HepG2 (cell line): ENCODE data around the gene SEMA7A. TPM values are rescaled to one million over a fixed set of nuclear protein-coding genes. Genes with fewer than 3 reads are reported as not detected.

Source experiments
- BRD4 ChIP-seq: sonication (generic); formaldehyde crosslinking; IDR thresholded peaks from 2 replicates; pipeline ENCODE4 v1.4.0; 2020; ENCODE audit warnings: missing genetic modification reagents
- HDAC1 ChIP-seq: sonication (generic); formaldehyde crosslinking; IDR thresholded peaks from 2 replicates; pipeline ENCODE4 v1.5.1; 2020; ENCODE audit warnings: mild to moderate bottlenecking, missing genetic modification reagents
- NPAS2 ChIP-seq: sonication (generic); formaldehyde crosslinking; IDR thresholded peaks from 2 replicates; pipeline ENCODE4 v1.8.0; 2022; ENCODE audit warnings: mild to moderate bottlenecking, missing genetic modification reagents, borderline replicate concordance
- PHF21A ChIP-seq: sonication (generic); formaldehyde crosslinking; IDR thresholded peaks from 2 replicates; pipeline ENCODE4 v1.5.0; 2020; ENCODE audit warnings: mild to moderate bottlenecking, missing genetic modification reagents
- RFX5 ChIP-seq: IDR thresholded peaks from 2 replicates; pipeline ENCODE4 v1.6.1; 2011; ENCODE audit warnings: low read depth, low read length, improper control_type of control experiment
- SMARCC2 ChIP-seq: fragments of 450-650 bp; IDR thresholded peaks from 2 replicates; pipeline ENCODE4 v1.6.1; 2017; ENCODE audit warnings: antibody characterized with exemption, mild to moderate bottlenecking
- SNRNP70 ChIP-seq: fragments of 200-400 bp; formaldehyde crosslinking; IDR thresholded peaks from 2 replicates; pipeline ENCODE4 v1.6.1; 2017; ENCODE audit warnings: mild to moderate bottlenecking, low read depth, low read length, moderate library complexity
- ZFP37 ChIP-seq: sonication (generic); formaldehyde crosslinking; IDR thresholded peaks from 2 replicates; pipeline ENCODE4 v1.4.0; 2020; ENCODE audit warnings: missing genetic modification reagents, borderline replicate concordance
- ZKSCAN1 ChIP-seq: fragments of 150-350 bp; IDR thresholded peaks from 2 replicates; pipeline ENCODE4 v1.6.1; 2014; ENCODE audit warnings: low read length
- ZNF746 ChIP-seq: sonication (generic); formaldehyde crosslinking; IDR thresholded peaks from 2 replicates; pipeline ENCODE4 v1.8.0; 2022; ENCODE audit warnings: mild to moderate bottlenecking, missing genetic modification reagents
- ZNF777 ChIP-seq: sonication (generic); formaldehyde crosslinking; IDR thresholded peaks from 2 replicates; pipeline ENCODE4 v1.4.0; 2020; ENCODE audit warnings: missing genetic modification reagents
- ZNF883 ChIP-seq: sonication (generic); formaldehyde crosslinking; IDR thresholded peaks from 2 replicates; pipeline ENCODE4 v1.5.1; 2020; ENCODE audit warnings: mild to moderate bottlenecking, missing genetic modification reagents; ENCODE audit errors: not compliant biosample characterization
- ZSCAN29 ChIP-seq: sonication (generic); formaldehyde crosslinking; conservative IDR thresholded peaks from 2 replicates; pipeline ENCODE4 v1.4.0; 2020; ENCODE audit warnings: mild to moderate bottlenecking, missing genetic modification reagents
- polyA plus RNA-seq, 8 experiments: library from polyadenylated mRNA; depleted of rRNA in 3 of 8; stranded (reverse) in 7 of 8; unstranded in 1 of 8; fragments of >200 nt; fragmentation: Illumina TruSeq in 4 of 8; extraction: Trizol in 4 of 8; gene quantifications; 2 replicates each; pipeline versions ENCODE4 v1.2.1 to v1.2.3, GENCODE V29; 2011 to 2016; ENCODE audit warnings: low read depth in 4 of 8, missing spikeins in 1 of 8, mixed read lengths in 1 of 8; ENCODE audit not compliant: insufficient read depth in 1 of 8
- total RNA-seq, 5 experiments: library from RNA; depleted of rRNA; stranded (reverse); fragments of >200 nt; fragmentation: Illumina TruSeq; extraction: Trizol; gene quantifications; 2 replicates each; pipeline ENCODE4 v1.2.3, GENCODE V29; 2016; ENCODE audit warnings: low read depth in 1 of 5
- TF ChIP-seq, protein P1 (sequence below): sonication (generic); formaldehyde crosslinking; IDR thresholded peaks from 2 replicates; pipeline ENCODE4 v1.8.1; 2023; ENCODE audit warnings: missing genetic modification reagents, inconsistent platforms, borderline replicate concordance
- TF ChIP-seq, protein P2 (sequence below): IDR thresholded peaks from 2 replicates; pipeline ENCODE4 v1.6.1; 2016; ENCODE audit warnings: mild to moderate bottlenecking
- TF ChIP-seq, protein P3 (sequence below): sonication (generic); formaldehyde crosslinking; IDR thresholded peaks from 2 replicates; pipeline ENCODE4 v1.5.1; 2020; ENCODE audit warnings: mild to moderate bottlenecking, missing genetic modification reagents, borderline replicate concordance
- TF ChIP-seq, protein P4 (sequence below): sonication (generic); formaldehyde crosslinking; IDR thresholded peaks from 2 replicates; pipeline ENCODE4 v1.4.0; 2020; ENCODE audit warnings: low read depth, mild to moderate bottlenecking, missing genetic modification reagents
- TF ChIP-seq, protein P5 (sequence below): sonication (generic); formaldehyde crosslinking; IDR thresholded peaks from 2 replicates; pipeline ENCODE4 v1.8.0; 2022; ENCODE audit warnings: mild to moderate bottlenecking, missing genetic modification reagents, borderline replicate concordance
- TF ChIP-seq, protein P6 (sequence below): sonication (generic); formaldehyde crosslinking; IDR thresholded peaks from 2 replicates; pipeline ENCODE4 v1.4.0; 2020; ENCODE audit warnings: missing genetic modification reagents

SEMA7A gene
- total and polyA plus RNA-seq, 2 of the 13 experiments (the other 11 are each of a cell fraction or from before 2014, with no cell fraction given): 9.0 to 15.8 TPM

DNA sequence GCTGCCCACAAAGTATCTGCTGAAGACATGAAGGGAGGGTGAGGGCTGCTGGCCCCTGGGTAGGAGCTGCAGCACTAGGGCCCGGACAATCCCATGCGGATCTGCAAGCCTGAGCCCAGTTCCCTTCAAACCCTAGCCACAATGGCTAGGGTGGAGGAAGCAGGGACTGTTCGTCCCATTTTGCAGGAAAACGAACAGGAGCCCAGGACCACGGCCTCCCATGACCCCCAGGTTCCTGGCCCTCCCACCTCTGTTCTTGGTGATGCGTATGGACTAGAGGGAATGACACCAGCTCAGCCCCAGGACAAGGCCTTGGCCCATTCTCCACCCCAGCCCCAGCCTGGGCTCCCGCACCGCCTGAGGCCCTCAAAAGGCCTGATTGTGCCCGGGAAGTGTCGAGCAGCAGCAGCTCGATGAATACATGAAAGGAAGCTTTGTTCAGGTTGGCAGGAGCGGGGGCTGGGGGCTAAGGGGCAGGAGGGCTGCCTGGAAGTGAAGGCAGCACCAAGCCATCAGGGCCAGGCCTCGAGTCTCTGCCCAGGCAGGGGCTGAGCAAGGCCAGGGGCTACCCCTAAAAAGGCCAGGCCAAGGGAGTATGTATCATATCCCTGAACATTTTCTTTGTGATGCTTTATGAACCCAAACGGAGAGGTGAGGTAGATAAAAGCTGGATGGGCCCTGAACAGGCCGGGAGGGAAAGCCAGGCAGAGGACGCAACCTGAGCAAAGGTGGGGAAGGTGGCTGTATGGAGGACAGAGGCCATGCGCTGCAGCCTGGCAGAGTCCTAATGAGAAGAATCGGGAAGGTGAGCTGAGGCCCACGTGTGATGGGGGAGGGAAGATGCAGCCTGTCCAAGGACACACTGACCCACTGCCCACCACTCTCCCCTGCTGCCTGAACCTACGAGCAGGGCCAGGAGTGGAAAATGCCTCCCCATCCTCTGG, 12.2 kb downstream of the SEMA7A start (continued):
- TF ChIP-seq, protein P1, sequence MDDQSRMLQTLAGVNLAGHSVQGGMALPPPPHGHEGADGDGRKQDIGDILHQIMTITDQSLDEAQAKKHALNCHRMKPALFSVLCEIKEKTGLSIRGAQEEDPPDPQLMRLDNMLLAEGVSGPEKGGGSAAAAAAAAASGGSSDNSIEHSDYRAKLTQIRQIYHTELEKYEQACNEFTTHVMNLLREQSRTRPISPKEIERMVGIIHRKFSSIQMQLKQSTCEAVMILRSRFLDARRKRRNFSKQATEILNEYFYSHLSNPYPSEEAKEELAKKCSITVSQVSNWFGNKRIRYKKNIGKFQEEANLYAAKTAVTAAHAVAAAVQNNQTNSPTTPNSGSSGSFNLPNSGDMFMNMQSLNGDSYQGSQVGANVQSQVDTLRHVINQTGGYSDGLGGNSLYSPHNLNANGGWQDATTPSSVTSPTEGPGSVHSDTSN (CRISPR knock-in tag): no peak
- TF ChIP-seq NPAS2 (CRISPR knock-in tag): no peak
- no peak for TF ChIP-seq ZNF883
- TF ChIP-seq PHF21A (CRISPR knock-in tag): peak; percentile 64
- TF ChIP-seq, protein P2, sequence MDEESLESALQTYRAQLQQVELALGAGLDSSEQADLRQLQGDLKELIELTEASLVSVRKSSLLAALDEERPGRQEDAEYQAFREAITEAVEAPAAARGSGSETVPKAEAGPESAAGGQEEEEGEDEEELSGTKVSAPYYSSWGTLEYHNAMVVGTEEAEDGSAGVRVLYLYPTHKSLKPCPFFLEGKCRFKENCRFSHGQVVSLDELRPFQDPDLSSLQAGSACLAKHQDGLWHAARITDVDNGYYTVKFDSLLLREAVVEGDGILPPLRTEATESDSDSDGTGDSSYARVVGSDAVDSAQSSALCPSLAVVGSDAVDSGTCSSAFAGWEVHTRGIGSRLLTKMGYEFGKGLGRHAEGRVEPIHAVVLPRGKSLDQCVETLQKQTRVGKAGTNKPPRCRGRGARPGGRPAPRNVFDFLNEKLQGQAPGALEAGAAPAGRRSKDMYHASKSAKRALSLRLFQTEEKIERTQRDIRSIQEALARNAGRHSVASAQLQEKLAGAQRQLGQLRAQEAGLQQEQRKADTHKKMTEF (CRISPR knock-in tag): no peak
- TF ChIP-seq ZFP37: no peak
- TF ChIP-seq SMARCC2: no peak
- no peak for TF ChIP-seq ZSCAN29 (CRISPR knock-in tag)
- TF ChIP-seq ZNF777: no peak
- no peak for TF ChIP-seq RFX5
- peak; percentile 68 for TF ChIP-seq HDAC1 (CRISPR knock-in tag)
- TF ChIP-seq, protein P3, sequence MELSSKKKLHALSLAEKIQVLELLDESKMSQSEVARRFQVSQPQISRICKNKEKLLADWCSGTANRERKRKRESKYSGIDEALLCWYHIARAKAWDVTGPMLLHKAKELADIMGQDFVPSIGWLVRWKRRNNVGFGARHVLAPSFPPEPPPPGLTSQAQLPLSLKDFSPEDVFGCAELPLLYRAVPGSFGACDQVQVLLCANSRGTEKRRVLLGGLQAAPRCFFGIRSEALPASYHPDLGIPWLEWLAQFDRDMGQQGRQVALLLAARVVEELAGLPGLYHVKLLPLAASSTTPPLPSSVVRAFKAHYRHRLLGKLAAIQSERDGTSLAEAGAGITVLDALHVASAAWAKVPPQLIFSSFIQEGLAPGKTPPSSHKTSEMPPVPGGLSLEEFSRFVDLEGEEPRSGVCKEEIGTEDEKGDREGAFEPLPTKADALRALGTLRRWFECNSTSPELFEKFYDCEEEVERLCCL (CRISPR knock-in tag): no peak
- no peak for TF ChIP-seq SNRNP70
- TF ChIP-seq BRD4 (CRISPR knock-in tag): no peak
- TF ChIP-seq ZKSCAN1: no peak
- TF ChIP-seq, protein P4, sequence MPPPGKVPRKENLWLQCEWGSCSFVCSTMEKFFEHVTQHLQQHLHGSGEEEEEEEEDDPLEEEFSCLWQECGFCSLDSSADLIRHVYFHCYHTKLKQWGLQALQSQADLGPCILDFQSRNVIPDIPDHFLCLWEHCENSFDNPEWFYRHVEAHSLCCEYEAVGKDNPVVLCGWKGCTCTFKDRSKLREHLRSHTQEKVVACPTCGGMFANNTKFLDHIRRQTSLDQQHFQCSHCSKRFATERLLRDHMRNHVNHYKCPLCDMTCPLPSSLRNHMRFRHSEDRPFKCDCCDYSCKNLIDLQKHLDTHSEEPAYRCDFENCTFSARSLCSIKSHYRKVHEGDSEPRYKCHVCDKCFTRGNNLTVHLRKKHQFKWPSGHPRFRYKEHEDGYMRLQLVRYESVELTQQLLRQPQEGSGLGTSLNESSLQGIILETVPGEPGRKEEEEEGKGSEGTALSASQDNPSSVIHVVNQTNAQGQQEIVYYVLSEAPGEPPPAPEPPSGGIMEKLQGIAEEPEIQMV (CRISPR knock-in tag): no peak
- TF ChIP-seq ZNF746 (CRISPR knock-in tag): 0 out of 2 replicates have a peak, but pooled peaks have one; percentile 21
- TF ChIP-seq, protein P5, sequence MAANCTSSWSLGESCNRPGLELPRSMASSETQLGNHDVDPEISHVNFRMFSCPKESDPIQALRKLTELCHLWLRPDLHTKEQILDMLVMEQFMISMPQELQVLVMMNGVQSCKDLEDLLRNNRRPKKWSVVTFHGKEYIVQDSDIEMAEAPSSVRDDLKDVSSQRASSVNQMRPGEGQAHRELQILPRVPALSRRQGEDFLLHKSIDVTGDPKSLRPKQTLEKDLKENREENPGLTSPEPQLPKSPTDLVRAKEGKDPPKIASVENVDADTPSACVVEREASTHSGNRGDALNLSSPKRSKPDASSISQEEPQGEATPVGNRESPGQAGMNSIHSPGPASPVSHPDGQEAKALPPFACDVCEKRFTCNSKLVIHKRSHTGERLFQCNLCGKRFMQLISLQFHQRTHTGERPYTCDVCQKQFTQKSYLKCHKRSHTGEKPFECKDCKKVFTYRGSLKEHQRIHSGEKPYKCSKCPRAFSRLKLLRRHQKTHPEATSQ: no peak
- TF ChIP-seq, protein P6, sequence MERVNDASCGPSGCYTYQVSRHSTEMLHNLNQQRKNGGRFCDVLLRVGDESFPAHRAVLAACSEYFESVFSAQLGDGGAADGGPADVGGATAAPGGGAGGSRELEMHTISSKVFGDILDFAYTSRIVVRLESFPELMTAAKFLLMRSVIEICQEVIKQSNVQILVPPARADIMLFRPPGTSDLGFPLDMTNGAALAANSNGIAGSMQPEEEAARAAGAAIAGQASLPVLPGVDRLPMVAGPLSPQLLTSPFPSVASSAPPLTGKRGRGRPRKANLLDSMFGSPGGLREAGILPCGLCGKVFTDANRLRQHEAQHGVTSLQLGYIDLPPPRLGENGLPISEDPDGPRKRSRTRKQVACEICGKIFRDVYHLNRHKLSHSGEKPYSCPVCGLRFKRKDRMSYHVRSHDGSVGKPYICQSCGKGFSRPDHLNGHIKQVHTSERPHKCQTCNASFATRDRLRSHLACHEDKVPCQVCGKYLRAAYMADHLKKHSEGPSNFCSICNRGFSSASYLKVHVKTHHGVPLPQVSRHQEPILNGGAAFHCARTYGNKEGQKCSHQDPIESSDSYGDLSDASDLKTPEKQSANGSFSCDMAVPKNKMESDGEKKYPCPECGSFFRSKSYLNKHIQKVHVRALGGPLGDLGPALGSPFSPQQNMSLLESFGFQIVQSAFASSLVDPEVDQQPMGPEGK (CRISPR knock-in tag): peak; percentile 96
